Stimulated activated CD4-positive, alpha-beta T cell treated with anti-CD3 and anti-CD28 coated beads, TNF-alpha, amount 100 ng/mL, for 24 hours (primary cell): Measurements from ENCODE around the gene RBM39.
"Not testable (repeated sequence)": the region's sequence is repeated elsewhere in the genome, so short reads cannot be mapped to it uniquely, and the experiment has no call there.

Experiments used
- DNase-seq, 3 experiments: peaks; one replicate each; pipeline ENCODE4 v3.0.0-alpha.2; 2020; ENCODE audit warnings: low read depth in 3 of 3

Gene RBM39

DNA sequence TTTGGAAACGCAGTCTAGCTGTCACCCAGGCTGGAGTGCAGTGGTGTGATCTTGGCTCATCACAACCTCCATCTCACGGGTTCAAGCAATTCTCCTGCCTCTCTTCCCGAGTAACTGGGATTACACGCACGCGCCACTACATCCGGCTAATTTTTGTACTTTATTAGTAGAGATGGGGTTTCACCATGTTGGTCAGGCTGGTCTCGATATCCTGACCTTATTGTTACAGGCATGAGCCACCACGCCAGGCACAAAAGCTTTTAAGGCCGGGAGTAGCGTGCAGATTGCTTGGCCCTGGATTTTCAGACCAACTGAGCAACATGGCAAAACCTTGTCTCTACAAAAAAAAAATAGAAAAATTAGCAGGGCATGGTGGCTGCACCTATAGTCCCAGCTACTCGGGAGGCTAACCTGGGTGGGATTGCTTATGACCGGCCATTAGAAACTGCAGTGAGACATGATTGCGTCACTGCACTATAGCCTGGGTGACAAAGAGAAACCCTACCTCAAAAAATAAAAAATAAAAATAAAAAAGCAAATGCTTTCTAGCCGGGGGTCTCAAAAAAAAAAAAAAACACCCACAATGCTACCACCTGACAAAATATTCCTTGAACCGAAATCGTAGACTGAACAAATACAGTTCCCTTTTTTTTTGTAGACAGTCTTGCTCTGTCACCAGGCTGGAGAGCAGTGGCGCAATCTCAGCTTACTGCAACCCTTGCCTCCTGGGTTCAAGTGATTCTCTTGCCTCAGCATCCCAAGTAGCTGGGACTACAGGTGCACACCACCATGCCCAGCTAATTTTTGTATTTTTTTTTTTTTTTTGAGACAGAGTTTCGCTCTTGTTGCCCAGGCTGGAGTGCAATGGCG, 15.0 kb downstream of the RBM39 start:
- DNase-seq: no peak

- DNase-seq: no peak
These were observed 17.5 kb downstream of the RBM39 start for GRCh38 chr20:35724321-35725230.

DNA sequence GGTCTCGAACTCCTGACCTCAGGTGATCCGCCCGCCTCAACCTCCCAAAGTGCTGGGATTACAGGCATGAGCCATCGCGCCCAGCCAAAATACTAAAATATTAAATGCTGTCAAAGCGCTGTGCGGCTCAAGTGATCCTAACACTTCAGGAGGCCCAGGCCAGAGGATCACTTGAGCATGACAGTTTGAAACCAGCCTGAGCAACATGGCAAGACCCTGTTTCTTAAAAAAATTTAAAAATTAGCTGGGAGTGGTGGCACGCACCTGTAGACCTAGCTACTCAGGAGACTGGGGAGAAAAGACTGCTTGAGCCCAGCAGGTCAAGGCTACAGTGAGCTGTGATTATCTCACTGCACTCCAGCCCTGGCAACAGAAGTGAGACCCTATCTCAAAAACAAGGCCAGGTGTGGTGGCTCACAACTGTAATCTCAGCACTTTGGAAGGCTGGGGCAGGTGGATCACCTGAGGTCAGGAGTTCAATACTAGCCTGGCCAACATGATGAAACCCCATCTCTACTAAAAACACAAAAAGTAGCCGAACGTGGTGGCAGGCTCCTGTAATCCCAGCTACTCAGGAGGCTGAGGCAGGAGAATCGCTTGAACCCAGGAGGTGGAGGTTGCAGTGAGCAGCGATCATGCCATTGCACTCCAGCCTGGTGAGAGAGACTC, 18.3 kb downstream of the RBM39 start:
- DNase-seq: not testable (repeated sequence)

DNA sequence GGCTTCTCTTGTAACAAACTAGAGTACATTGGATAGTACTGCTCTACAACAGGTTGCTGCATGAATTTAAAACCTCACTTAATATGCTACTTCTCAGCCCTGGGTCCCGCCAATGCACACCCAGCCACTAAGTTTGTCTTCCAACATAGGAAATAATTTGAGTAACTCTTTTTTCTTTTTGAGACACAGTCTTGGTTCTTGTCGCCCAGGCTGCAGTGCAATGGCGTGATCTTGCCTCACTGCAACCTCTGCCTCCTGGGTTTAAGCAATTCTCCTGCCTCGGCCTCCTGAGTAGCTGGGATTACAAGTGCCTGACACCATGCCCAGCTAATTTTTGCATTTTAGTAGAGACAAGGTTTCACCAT, 18.8 kb downstream of the RBM39 start:
- DNase-seq: not testable (repeated sequence)

DNA sequence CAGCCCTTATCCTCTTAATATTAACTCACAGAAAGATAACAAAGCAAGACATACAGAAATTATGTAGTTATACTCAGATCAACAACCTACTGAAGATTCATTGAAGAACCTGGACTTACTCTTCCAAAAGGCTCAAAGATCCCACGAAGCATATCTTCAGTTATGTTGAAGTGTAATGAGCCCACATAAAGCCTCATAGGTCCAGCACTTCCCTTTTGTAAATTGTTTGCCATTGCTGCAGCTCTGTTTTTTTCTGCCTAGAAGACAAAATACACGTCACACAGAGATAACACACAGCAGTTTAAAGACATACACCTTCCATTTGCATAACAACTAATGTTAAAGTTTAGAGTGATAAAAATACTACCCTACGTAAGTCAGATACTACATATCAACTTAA, 20.4 kb downstream of the RBM39 start:
- DNase-seq: no peak

- DNase-seq: no peak
These were observed 20.8 kb downstream of the RBM39 start for GRCh38 chr20:35721219-35721618.

GRCh38 chr20:35720165-35721123, 21.6 kb downstream of the RBM39 start:
- no peak for DNase-seq

DNA sequence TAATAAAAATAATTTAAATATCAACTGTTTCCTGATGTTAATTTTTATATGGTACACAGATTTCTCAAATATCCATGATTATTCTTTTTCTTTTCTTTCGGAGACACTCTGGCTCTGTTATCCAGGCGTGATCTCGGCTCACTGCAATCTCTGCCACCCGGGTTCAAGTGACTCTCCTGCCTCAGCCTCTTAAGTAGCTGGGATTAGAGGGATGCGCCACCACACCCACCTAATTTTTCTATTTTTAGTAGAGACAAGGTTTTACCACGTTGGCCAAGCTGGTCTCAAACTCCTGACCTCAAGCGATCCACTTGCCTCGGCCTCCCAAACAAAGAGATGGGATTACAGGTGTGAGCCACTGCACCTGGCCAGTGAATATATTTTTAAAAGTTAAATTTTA, 22.3 kb downstream of the RBM39 start:
- DNase-seq: no peak

DNA sequence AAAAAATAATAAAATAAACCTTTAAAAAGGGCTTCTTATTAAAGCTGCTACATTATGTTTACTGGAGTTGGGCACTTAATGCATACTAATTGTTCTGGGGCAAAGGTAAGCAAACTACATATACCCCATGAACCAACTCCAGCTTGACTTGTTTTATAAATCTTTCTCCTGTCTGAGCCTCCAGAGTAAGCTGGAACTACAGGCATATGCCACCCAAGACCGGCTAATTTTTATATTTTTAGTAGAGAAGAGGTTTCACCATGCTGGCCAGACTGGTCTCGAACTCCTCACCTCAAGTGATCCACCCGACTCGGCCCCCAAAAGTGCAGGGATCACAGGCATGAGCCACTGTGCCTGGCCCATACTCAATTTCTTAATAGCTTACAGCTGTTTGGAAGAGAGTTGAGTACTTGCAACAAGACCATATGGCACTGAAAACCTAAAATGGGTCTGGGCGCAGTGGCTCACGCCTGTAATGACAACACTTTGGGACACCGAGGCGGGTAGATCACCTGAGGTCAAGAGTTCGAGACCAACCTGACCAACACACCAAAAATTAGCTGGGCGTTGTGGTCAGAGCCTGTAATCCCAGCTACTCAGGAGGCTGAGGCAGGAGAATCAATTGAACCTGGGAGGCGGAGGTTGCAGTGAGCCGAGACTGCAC, 23.0 kb downstream of the RBM39 start:
- DNase-seq: no peak

DNA sequence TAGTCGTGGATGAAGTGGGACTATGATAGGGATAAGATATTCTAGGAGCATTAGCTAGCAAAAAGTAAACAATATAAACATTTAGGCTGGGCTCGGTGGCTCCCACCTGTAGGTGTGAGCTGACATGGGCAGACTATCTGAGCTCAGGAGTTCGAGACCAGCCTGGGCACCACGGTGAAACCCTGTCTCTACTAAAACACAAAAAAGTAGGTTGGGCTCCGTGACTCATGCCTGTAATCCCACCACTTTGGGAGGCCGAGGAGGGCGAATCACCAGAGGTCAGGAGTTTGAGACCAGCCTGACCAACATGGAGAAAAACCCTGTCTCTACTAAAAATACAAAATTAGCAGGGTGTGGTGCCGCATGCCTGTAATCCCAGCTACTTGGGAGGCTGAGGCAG, 23.7 kb downstream of the RBM39 start:
- not testable (repeated sequence) for DNase-seq

DNA sequence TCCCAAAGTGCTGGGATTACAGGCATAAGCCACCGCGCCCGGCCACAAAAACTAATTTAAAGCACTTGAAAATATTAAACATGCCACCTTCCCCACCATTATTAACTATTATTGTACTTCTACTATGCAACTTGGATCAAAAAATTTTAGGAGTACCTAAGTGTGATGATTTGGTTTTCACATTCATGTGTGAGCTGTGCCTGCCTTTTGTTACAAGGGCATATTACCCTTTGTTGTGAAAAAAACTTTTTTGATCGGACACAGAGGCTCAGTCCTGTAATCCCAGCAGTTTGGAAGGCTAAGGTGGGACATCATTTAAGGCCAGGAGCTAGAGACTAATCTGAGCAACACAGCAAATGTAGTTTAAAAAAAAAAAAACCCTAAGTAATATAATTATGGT, 25.7 kb downstream of the RBM39 start:
- no peak for DNase-seq

GRCh38 chr20:35715652-35716051, 26.4 kb downstream of the RBM39 start:
- DNase-seq: no peak

DNA sequence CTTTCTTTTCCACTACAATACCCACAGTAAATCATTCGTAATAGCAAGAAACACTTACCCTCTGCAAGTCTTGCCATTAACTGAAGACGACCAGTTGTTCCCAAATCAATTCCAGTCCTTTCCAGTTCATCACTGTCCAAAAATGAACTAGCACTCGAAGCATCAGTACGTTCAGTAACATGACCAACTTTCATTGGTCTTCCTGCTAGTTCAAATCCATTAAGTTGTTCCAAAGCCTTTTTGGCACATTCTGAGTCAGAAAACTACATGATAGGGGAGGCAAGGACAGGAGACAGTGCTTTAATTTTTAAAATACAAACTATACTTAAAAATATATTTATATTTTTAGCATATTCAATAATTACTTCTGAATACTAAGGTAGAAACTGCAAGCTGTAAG, 27.9 kb downstream of the RBM39 start:
- DNase-seq: no peak

DNA sequence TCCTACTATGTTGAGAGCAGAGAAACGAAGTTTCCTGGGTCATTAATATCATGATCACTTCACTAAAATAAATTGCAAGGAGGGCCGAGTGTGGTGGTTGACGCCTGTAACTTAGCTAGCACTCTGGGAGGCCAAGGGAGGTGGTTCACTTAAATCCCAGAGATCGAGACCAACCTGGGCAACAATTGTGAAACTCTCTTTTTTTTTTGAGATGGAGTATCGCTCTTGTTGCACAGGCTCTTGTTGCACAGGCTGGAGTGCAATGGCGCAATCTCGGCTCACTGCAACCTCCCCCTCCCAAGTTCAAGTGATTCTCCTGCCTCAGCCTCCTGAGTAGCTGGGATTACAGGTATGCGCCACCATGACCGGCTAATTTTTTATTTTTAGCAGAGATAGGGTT, 28.9 kb downstream of the RBM39 start:
- DNase-seq: not testable (repeated sequence)

- DNase-seq: no peak
These were observed 30.4 kb downstream of the RBM39 start for GRCh38 chr20:35711588-35712209.

DNA sequence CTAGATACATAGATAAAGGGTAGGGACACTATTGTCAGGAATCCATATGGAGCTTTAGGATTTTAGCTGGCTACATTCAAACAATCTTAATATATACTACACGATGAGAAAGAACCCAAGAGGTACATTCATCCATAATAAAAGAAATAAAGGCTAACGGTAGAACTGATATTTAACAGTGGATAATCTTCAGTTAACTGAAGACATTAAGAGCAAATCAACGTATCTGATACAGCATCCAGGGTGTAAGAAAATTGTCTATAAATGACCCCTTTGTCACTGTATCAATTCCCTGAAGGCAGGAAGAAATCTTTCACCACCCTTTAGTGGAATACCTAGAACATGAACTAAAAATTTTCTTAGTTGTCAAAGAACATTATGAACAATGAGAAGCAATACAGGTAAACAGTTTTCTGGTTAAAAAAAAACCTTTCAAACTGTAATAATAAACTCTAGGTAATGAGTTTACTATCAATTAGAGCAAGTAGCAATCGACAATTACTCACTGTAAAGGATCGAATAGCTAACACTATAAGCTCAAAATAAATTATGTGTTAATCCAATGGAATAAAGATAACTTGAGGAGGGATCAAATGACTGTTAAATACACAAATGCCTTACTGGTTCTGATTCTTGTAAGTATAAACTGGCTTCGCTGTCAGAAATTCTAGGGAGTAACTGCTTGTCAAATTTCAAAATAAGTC, 31.0 kb downstream of the RBM39 start:
- no peak for DNase-seq

DNA sequence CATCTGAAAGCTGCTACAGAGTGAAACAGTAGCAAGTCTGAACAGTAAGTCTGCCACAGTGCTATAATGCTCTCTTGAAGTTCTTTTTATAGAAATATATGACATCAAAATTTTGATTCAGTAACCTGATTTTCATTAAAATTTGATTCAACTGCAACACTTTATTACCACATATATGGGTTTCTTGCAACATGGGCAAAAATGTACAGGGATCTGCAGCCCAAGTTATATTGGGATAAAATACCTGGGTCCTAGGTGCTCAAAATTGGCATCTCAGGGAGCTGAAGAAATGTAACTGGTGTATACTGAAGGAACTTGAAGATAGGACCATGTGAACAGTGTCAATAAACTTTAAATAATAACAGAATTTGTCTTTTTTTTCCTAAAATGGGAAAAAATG, 32.0 kb downstream of the RBM39 start:
- DNase-seq: no peak

DNA sequence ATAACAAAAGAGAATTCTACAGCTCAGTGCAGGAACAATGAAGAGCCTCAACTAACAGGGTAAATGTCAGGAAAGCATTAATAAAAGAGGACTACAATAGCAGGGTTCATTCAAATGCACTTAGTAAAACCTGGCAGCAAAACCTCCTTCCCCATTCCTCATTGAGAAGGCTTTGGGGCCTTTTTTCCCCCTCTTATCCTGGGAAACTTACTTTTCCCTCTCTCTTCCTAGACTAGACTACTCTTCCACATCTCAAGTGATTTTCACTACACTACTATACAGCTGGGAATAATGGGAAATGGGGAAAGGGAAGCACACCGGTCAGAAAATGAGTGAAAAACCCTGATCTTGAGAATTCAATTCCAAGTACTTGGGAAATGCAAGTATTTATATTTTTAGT, 32.8 kb downstream of the RBM39 start:
- DNase-seq: no peak

DNA sequence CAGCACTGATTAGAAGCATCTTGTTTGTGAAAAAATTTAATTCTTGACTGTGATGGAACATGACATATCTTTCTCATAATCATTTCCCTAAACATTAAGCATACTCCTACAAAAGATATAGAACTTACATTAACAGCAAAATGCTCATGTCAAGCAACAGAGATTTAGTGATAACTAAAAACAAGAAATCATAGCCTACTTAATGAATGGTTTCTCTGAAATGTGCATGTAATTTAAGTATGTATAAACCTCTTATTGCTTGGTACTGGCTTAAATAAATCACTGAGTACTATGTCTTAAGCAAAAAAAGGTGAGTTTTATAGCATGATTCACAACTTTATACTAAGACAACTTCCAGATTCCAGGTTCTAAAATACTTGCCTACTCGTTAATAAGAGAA, 33.6 kb downstream of the RBM39 start:
- DNase-seq: no peak
